ENCODE measurements around the gene HMOX2. TPM values are rescaled to one million over a fixed set of nuclear protein-coding genes. Genes with fewer than 3 reads are reported as not detected.

Gene HMOX2
- total and polyA plus RNA-seq, 4 donors, result 37.6 to 57.8 (median 51.3) TPM

GRCh38 chr16:4533490-4533889 is 57.3 kb downstream of the HMOX2 start:
- TF ChIP-seq CTCF (IDR thresholded peaks at IDR 0.05; ENCODE audit: control extremely low read depth, extremely low read depth), result no peak
- H3K4me3 ChIP-seq, result no peak overlapping the region
- no peak overlapping the region for H3K9ac ChIP-seq (ENCODE audit: insufficient read depth in 1 of 2, low read length in 2 of 2)
- H3K27me3 ChIP-seq (ENCODE audit: control insufficient read depth in 3 of 3, insufficient read depth in 3 of 3, low read length in 2 of 3), result no peaks in the 10 kb centered on the region
- peak overlapping the region in 1 of 2 donors; percentile 21 for H3K27ac ChIP-seq (ENCODE audit: low read depth in 1 of 2, low read length in 1 of 2)
- 91 to 92% methylated on average over 6 of the region's 6 CpGs for WGBS, 2 donors
- ATAC-seq (ENCODE audit: insufficient read depth, low FRiP score) (no peak), DNase-seq (no peak)
- H3K9me3 ChIP-seq (ENCODE audit: control insufficient read depth in 4 of 4, insufficient read depth in 3 of 4, low read length in 3 of 4), result peaks cover 0 to 1% (median 0%) of the 10 kb centered on the region in 4 donors
- peaks cover 0 to 4% (median 1%) of the 10 kb centered on the region in 4 donors for H3K36me3 ChIP-seq (ENCODE audit: control insufficient read depth in 4 of 4, insufficient read depth in 4 of 4, low read length in 4 of 4)
- H3K4me1 ChIP-seq (ENCODE audit: control insufficient read depth in 5 of 5, insufficient read depth in 5 of 5, low read length in 5 of 5), result peaks cover 0 to 11% (median 8%) of the 10 kb centered on the region in 5 donors

- Histone ChIP-seq H3K9me3 (ENCODE audit: control insufficient read depth in 4 of 4, insufficient read depth in 3 of 4, low read length in 3 of 4) (peaks cover 0 to 5% (median 1%) of the 10 kb centered on the region in 4 donors), H3K27me3 (ENCODE audit: control insufficient read depth in 3 of 3, insufficient read depth in 3 of 3, low read length in 2 of 3) (no peaks in the 10 kb centered on the region), H3K27ac (ENCODE audit: low read depth in 1 of 2, low read length in 1 of 2) (no peak overlapping the region), H3K9ac (ENCODE audit: insufficient read depth in 1 of 2, low read length in 2 of 2) (no peak overlapping the region), H3K4me3 (no peak overlapping the region), H3K36me3 (ENCODE audit: control insufficient read depth in 4 of 4, insufficient read depth in 4 of 4, low read length in 4 of 4) (peaks cover 0 to 4% (median 1%) of the 10 kb centered on the region in 4 donors), H3K4me1 (ENCODE audit: control insufficient read depth in 5 of 5, insufficient read depth in 5 of 5, low read length in 5 of 5) (peaks cover 0 to 11% (median 8%) of the 10 kb centered on the region in 5 donors)
- TF ChIP-seq CTCF (IDR thresholded peaks at IDR 0.05; ENCODE audit: control extremely low read depth, extremely low read depth), result no peak
- 78 to 89% methylated on average over 13 of the region's 13 CpGs for WGBS, 2 donors
- DNase-seq (no peak), ATAC-seq (ENCODE audit: insufficient read depth, low FRiP score) (no peak)
These were observed 58.1 kb downstream of the HMOX2 start for GRCh38 chr16:4534151-4534790.

- Histone ChIP-seq H3K4me3 (no peak overlapping the region), H3K9me3 (ENCODE audit: control insufficient read depth in 4 of 4, insufficient read depth in 3 of 4, low read length in 3 of 4) (peaks cover 0 to 12% (median 1%) of the 10 kb centered on the region in 4 donors), H3K27ac (ENCODE audit: low read depth in 1 of 2, low read length in 1 of 2) (no peak overlapping the region), H3K9ac (ENCODE audit: insufficient read depth in 1 of 2, low read length in 2 of 2) (no peak overlapping the region), H3K4me1 (ENCODE audit: control insufficient read depth in 5 of 5, insufficient read depth in 5 of 5, low read length in 5 of 5) (peaks cover 0 to 10% (median 7%) of the 10 kb centered on the region in 5 donors), H3K36me3 (ENCODE audit: control insufficient read depth in 4 of 4, insufficient read depth in 4 of 4, low read length in 4 of 4) (peaks cover 0 to 4% (median 1%) of the 10 kb centered on the region in 4 donors), H3K27me3 (ENCODE audit: control insufficient read depth in 3 of 3, insufficient read depth in 3 of 3, low read length in 2 of 3) (no peaks in the 10 kb centered on the region)
- 71 to 78% methylated on average over 7 of the region's 7 CpGs for WGBS, 2 donors
- ATAC-seq (ENCODE audit: insufficient read depth, low FRiP score) (no peak), DNase-seq (no peak)
- no peak for TF ChIP-seq CTCF (IDR thresholded peaks at IDR 0.05; ENCODE audit: control extremely low read depth, extremely low read depth)
These were observed 59.5 kb downstream of the HMOX2 start for GRCh38 chr16:4535627-4536108.
